Fibroblast of lung (primary cell): ENCODE results near the gene LPP. TPM values are rescaled to one million over a fixed set of nuclear protein-coding genes. Genes with fewer than 3 reads are reported as not detected.

Source experiments
- DNase-seq, 2 donors: peaks; one replicate each; pipeline versions ENCODE4 v3.0.0 to v3.0.0-alpha.2; 2010; ENCODE audit warnings: low read depth in 2 of 2
- H2AFZ ChIP-seq: 2 replicates; pipeline ENCODE4 v1.5.1; 2012; ENCODE audit warnings: low read length, control low read depth, inconsistent platforms
- H3K27ac ChIP-seq: 2 replicates; pipeline ENCODE4 v1.5.1; 2011; ENCODE audit warnings: low read length, control low read depth; ENCODE audit not compliant: insufficient read depth
- H3K27me3 ChIP-seq: 2 replicates; pipeline ENCODE4 v1.5.1; 2011; ENCODE audit warnings: mild to moderate bottlenecking, low read length; ENCODE audit not compliant: control insufficient read depth, insufficient read depth
- H3K36me3 ChIP-seq: 2 replicates; pipeline ENCODE4 v1.5.1; 2011; ENCODE audit warnings: low read length; ENCODE audit not compliant: control insufficient read depth, insufficient read depth
- H3K4me1 ChIP-seq: 2 replicates; pipeline ENCODE4 v1.5.1; 2011; ENCODE audit warnings: low read length; ENCODE audit not compliant: control insufficient read depth, insufficient read depth; ENCODE audit errors: extremely low read depth
- H3K4me2 ChIP-seq: 2 replicates; pipeline ENCODE4 v1.5.1; 2011; ENCODE audit warnings: low read length, control low read depth; ENCODE audit not compliant: insufficient read depth; ENCODE audit errors: extremely low read depth
- H3K4me3 ChIP-seq, 4 experiments: fragments of 200-600 bp in 1 of 4; sonication (generic) in 1 of 4; replicated peaks in 1 of 4; 2 replicates each; pipeline ENCODE4 v1.5.1; 2011 to 2016; ENCODE audit warnings: low read length in 4 of 4, low read depth in 3 of 4, mild to moderate bottlenecking in 3 of 4, control low read depth in 2 of 4, inconsistent platforms in 1 of 4, mixed read lengths in 1 of 4; ENCODE audit not compliant: insufficient read depth in 1 of 4; ENCODE audit errors: control extremely low read depth in 1 of 4
- H3K79me2 ChIP-seq: 2 replicates; pipeline ENCODE4 v1.5.1; 2012; ENCODE audit warnings: mild to moderate bottlenecking, low read length, inconsistent platforms; ENCODE audit not compliant: control insufficient read depth, insufficient read depth
- H3K9ac ChIP-seq: 2 replicates; pipeline ENCODE4 v1.5.1; 2011; ENCODE audit warnings: mild to moderate bottlenecking, low read length, control low read depth; ENCODE audit not compliant: insufficient read depth
- H3K9me3 ChIP-seq: 2 replicates; pipeline ENCODE4 v1.5.1; 2012; ENCODE audit warnings: low read depth, low read length; ENCODE audit not compliant: control insufficient read depth, insufficient read depth
- H4K20me1 ChIP-seq: 2 replicates; pipeline ENCODE4 v1.5.1; 2011; ENCODE audit warnings: low read length; ENCODE audit not compliant: control insufficient read depth, insufficient read depth; ENCODE audit errors: extremely low read depth
- EZH2 ChIP-seq: IDR thresholded peaks from 2 replicates; pipeline ENCODE4 v1.5.1; 2012; ENCODE audit warnings: low read length, control low read depth, mild to moderate bottlenecking; ENCODE audit errors: missing control alignments
- polyA plus RNA-seq, 2 donors: library from polyadenylated mRNA; depleted of rRNA in 1 of 2; stranded (reverse) in 1 of 2; unstranded in 1 of 2; fragments of >200 nt; gene quantifications; 2 replicates each; pipeline ENCODE4 v1.2.1, GENCODE V29; 2011 to 2012; ENCODE audit warnings: missing spikeins in 1 of 2
- total RNA-seq: library from RNA; depleted of rRNA; stranded (reverse); fragments of >200 nt; gene quantifications from 2 replicates; pipeline ENCODE4 v1.2.1, GENCODE V29; 2014
- TF ChIP-seq, protein P1 (sequence below), 2 donors: IDR thresholded peaks in 1 of 2; conservative IDR thresholded peaks in 1 of 2; 1 replicate in 1 of 2; 2 replicates in 1 of 2; pipeline ENCODE4 v1.5.1; 2011 to 2012; ENCODE audit warnings: low read length in 2 of 2, control low read depth in 1 of 2, inconsistent platforms in 1 of 2, low read depth in 1 of 2, mild to moderate bottlenecking in 1 of 2

LPP gene
- total and polyA plus RNA-seq, 2 donors (not counting 1 experiment from before 2014, with no cell fraction given) = 69.0 to 124 TPM

DNA sequence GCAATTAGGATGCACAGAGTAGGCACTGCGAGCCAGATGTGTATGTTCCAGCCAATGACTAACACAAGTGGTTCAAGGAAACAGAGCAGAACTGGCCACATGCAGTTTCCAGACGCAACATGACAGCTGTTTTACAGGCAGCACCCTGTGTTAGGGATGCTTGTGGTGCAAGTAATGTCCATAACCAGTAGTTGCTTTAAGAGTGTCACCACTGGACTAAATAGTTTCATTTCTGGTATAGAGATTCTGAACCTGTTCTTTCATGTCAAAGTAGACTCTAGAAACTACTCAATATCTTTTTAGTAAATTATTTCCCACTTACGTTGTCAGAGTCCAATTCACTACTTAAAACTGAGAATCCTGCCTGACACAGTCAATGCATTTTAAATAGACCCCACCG, 14.5 kb upstream of the LPP start:
- H3K9ac ChIP-seq = no peak overlapping the region
- H3K4me2 ChIP-seq = no peak overlapping the region
- DNase-seq = no peak
- H3K9me3 ChIP-seq = no peaks in the 10 kb centered on the region
- no peaks in the 10 kb centered on the region for H3K79me2 ChIP-seq
- H4K20me1 ChIP-seq = no peaks in the 10 kb centered on the region
- no peak overlapping the region for H3K4me3 ChIP-seq
- no peaks in the 10 kb centered on the region for H3K27me3 ChIP-seq
- no peak overlapping the region for H2AFZ ChIP-seq
- TF ChIP-seq, protein P1, sequence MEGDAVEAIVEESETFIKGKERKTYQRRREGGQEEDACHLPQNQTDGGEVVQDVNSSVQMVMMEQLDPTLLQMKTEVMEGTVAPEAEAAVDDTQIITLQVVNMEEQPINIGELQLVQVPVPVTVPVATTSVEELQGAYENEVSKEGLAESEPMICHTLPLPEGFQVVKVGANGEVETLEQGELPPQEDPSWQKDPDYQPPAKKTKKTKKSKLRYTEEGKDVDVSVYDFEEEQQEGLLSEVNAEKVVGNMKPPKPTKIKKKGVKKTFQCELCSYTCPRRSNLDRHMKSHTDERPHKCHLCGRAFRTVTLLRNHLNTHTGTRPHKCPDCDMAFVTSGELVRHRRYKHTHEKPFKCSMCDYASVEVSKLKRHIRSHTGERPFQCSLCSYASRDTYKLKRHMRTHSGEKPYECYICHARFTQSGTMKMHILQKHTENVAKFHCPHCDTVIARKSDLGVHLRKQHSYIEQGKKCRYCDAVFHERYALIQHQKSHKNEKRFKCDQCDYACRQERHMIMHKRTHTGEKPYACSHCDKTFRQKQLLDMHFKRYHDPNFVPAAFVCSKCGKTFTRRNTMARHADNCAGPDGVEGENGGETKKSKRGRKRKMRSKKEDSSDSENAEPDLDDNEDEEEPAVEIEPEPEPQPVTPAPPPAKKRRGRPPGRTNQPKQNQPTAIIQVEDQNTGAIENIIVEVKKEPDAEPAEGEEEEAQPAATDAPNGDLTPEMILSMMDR (conservative IDR thresholded peaks at IDR 0.05 in 1 of 2, IDR thresholded peaks at IDR 0.05 in 1 of 2; ENCODE audit: low read depth in 1 of 2, low read length in 2 of 2) = no peak
- TF ChIP-seq EZH2 = no peak
- H3K4me1 ChIP-seq = no peaks in the 10 kb centered on the region
- no peaks in the 10 kb centered on the region for H3K36me3 ChIP-seq
- H3K27ac ChIP-seq = no peak overlapping the region

DNA sequence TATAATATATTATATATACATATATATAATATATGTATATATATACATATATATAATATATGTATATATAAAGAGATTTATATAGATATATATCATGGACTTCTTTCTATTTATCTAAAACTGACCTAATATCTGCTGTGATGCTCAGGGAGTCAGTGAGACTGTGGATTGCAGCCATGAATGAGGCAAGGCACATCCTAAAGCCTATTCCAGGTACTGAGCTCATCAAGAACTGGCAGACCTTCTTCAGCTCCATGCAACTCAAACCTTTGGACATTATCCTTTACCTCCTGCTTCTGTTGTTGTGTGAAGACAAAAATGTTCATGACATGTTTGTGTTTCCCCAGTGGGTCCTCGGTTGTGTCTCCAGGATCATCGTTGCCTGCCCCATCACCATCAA, 7.7 kb upstream of the LPP start:
- H3K27ac ChIP-seq = no peak overlapping the region
- no peak for DNase-seq
- no peaks in the 10 kb centered on the region for H3K79me2 ChIP-seq
- H3K9me3 ChIP-seq = no peaks in the 10 kb centered on the region
- H3K27me3 ChIP-seq = no peaks in the 10 kb centered on the region
- H3K4me3 ChIP-seq = no peak overlapping the region
- H3K4me2 ChIP-seq = no peak overlapping the region
- H3K9ac ChIP-seq = peak overlapping the region; percentile 4
- H2AFZ ChIP-seq = no peak overlapping the region
- TF ChIP-seq, protein P1 (conservative IDR thresholded peaks at IDR 0.05 in 1 of 2, IDR thresholded peaks at IDR 0.05 in 1 of 2; ENCODE audit: low read depth in 1 of 2, low read length in 2 of 2) = no peak
- TF ChIP-seq EZH2 = no peak
- no peaks in the 10 kb centered on the region for H4K20me1 ChIP-seq
- H3K4me1 ChIP-seq = no peaks in the 10 kb centered on the region
- no peaks in the 10 kb centered on the region for H3K36me3 ChIP-seq

DNA sequence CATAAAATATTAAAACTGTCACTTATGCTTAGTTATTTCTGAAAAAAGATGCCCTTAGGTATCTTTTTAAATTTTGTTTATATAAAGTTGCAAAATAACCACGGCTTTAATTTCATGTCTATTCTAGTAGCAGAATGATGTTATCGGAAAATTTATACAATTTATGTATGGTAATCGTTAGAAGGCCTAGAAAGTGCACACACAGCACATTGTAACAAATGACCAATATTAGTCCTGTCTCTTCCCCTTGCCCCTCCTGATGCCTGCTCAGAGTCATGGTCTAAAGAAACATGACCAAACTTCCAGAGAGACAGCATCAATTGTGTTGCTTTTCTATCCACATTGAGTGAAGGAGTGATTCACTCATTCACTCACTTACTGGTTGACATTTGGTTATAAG, 6.2 kb upstream of the LPP start:
- H3K27ac ChIP-seq = no peak overlapping the region
- DNase-seq = no peak
- no peak overlapping the region for H2AFZ ChIP-seq
- H4K20me1 ChIP-seq = no peaks in the 10 kb centered on the region
- H3K4me1 ChIP-seq = peaks cover 8% of the 10 kb centered on the region
- no peaks in the 10 kb centered on the region for H3K36me3 ChIP-seq
- H3K9ac ChIP-seq = no peak overlapping the region
- TF ChIP-seq, protein P1 (conservative IDR thresholded peaks at IDR 0.05 in 1 of 2, IDR thresholded peaks at IDR 0.05 in 1 of 2; ENCODE audit: low read depth in 1 of 2, low read length in 2 of 2) = no peak
- no peak for TF ChIP-seq EZH2
- H3K4me3 ChIP-seq = no peak overlapping the region
- no peaks in the 10 kb centered on the region for H3K9me3 ChIP-seq
- H3K27me3 ChIP-seq = no peaks in the 10 kb centered on the region
- H3K4me2 ChIP-seq = no peak overlapping the region
- no peaks in the 10 kb centered on the region for H3K79me2 ChIP-seq
